Measurements from ENCODE around the gene MEF2A.

The MEF2A gene

GRCh38 chr15:99727330-99727729 is 161.5 kb downstream of the MEF2A start:
- no peak for TF ChIP-seq REST (IDR thresholded peaks at IDR 0.05; ENCODE audit: insufficient read depth in 1 of 2, low read depth in 2 of 2, low read length in 2 of 2)
- no peak for TF ChIP-seq SIN3A (IDR thresholded peaks at IDR 0.05; ENCODE audit: borderline replicate concordance, insufficient read depth, low read length)
- no peak for TF ChIP-seq TAF1 (IDR thresholded peaks at IDR 0.05; ENCODE audit: borderline replicate concordance, insufficient read depth, low read length)
- no peak for TF ChIP-seq FOXP2 (optimal IDR thresholded peaks at IDR 0.05; ENCODE audit: borderline replicate concordance, extremely low read depth, extremely low read length, insufficient read depth)
- no peak for TF ChIP-seq POLR2AphosphoS5 (IDR thresholded peaks at IDR 0.05; ENCODE audit: low read depth, low read length)

- TF ChIP-seq SIN3A (IDR thresholded peaks at IDR 0.05; ENCODE audit: borderline replicate concordance, insufficient read depth, low read length) (no peak), FOXP2 (optimal IDR thresholded peaks at IDR 0.05; ENCODE audit: borderline replicate concordance, extremely low read depth, extremely low read length, insufficient read depth) (no peak), POLR2AphosphoS5 (IDR thresholded peaks at IDR 0.05; ENCODE audit: low read depth, low read length) (no peak), REST (IDR thresholded peaks at IDR 0.05; ENCODE audit: insufficient read depth in 1 of 2, low read depth in 2 of 2, low read length in 2 of 2) (no peak), TAF1 (IDR thresholded peaks at IDR 0.05; ENCODE audit: borderline replicate concordance, insufficient read depth, low read length) (no peak)
Measured at GRCh38 chr15:99727733-99728132, 161.9 kb downstream of the MEF2A start.

- TF ChIP-seq REST (IDR thresholded peaks at IDR 0.05; ENCODE audit: insufficient read depth in 1 of 2, low read depth in 2 of 2, low read length in 2 of 2) (no peak), TAF1 (IDR thresholded peaks at IDR 0.05; ENCODE audit: borderline replicate concordance, insufficient read depth, low read length) (no peak), SIN3A (IDR thresholded peaks at IDR 0.05; ENCODE audit: borderline replicate concordance, insufficient read depth, low read length) (no peak), POLR2AphosphoS5 (IDR thresholded peaks at IDR 0.05; ENCODE audit: low read depth, low read length) (no peak), FOXP2 (optimal IDR thresholded peaks at IDR 0.05; ENCODE audit: borderline replicate concordance, extremely low read depth, extremely low read length, insufficient read depth) (no peak)
Measured at GRCh38 chr15:99728916-99729315, 163.1 kb downstream of the MEF2A start.

GRCh38 chr15:99729327-99729726 is 163.5 kb downstream of the MEF2A start:
- TF ChIP-seq FOXP2 (optimal IDR thresholded peaks at IDR 0.05; ENCODE audit: borderline replicate concordance, extremely low read depth, extremely low read length, insufficient read depth) (no peak), REST (IDR thresholded peaks at IDR 0.05; ENCODE audit: insufficient read depth in 1 of 2, low read depth in 2 of 2, low read length in 2 of 2) (no peak), SIN3A (IDR thresholded peaks at IDR 0.05; ENCODE audit: borderline replicate concordance, insufficient read depth, low read length) (no peak), TAF1 (IDR thresholded peaks at IDR 0.05; ENCODE audit: borderline replicate concordance, insufficient read depth, low read length) (no peak), POLR2AphosphoS5 (IDR thresholded peaks at IDR 0.05; ENCODE audit: low read depth, low read length) (no peak)

GRCh38 chr15:99729920-99730319 is 164.1 kb downstream of the MEF2A start:
- TF ChIP-seq POLR2AphosphoS5 (IDR thresholded peaks at IDR 0.05; ENCODE audit: low read depth, low read length): no peak
- no peak for TF ChIP-seq TAF1 (IDR thresholded peaks at IDR 0.05; ENCODE audit: borderline replicate concordance, insufficient read depth, low read length)
- no peak for TF ChIP-seq SIN3A (IDR thresholded peaks at IDR 0.05; ENCODE audit: borderline replicate concordance, insufficient read depth, low read length)
